HG02885 (cell line): Measurements from ENCODE around the gene DLL3.
A peak's percentile ranks its signal among the peaks of the same experiment; 100 is the strongest.

Source experiments
- ATAC-seq: cut with Tn5 transposase; IDR thresholded peaks from one replicate; pipeline ENCODE4 v1.9.1; 2021; ENCODE audit warnings: mild to moderate bottlenecking; ENCODE audit not compliant: unreplicated experiment, poor library complexity

The DLL3 gene

DNA sequence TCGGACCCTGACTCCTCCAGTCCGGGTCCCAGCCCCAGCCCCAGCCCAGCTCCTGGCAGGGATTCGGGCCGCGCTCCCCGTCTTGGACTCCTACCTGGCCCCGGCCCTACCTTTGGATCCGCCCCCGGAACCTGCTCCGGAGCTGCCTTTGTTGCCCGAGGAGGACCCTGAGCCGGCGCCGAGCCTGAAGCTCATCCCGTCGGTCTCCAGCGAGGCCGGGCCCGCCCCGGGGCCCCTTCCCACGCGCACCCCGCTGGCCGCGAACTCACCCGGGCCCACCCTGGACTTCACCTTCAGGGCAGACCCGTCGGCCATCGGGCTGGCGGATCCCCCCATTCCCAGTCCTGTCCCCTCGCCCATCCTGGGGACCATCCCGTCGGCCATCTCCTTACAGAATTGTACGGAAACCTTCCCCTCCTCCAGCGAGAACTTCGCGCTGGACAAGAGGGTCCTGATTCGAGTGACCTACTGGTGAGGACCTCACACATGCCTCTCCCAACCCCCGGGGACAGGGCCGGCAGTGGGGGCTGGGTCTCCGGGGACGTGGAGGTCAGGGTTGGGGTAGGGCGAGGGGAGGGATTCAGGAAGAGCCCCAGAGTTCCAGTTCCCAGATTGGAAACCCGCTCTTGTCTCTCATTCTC, 16.9 kb downstream of the DLL3 start:
- ATAC-seq = no peak

- no peak for ATAC-seq
These were observed 17.5 kb downstream of the DLL3 start for GRCh38 chr19:39516270-39516669.

- no peak for ATAC-seq
These were observed 18.7 kb downstream of the DLL3 start for GRCh38 chr19:39517432-39517831.

GRCh38 chr19:39518458-39518857, 19.7 kb downstream of the DLL3 start:
- ATAC-seq = no peak

DNA sequence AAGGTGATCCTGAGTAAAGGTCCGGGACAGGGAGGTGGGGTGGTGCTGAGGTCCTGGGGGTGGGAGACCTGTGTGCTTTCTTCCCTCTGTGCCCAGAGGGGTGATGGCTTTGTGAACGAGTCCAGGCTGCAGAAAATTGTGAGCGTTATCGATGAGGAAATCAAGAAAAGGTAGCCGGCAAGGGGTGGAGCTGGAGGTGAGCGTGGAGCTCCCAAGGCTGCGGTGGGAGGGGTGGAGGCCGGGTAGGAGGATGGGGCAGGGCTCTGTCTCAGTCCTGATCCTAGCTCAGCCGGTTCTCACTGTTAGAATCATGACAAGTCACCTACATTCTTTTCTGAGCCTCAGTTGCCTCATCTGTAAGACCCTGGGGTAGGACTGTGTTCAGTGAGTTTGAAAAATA, 20.2 kb downstream of the DLL3 start:
- ATAC-seq = no peak

GRCh38 chr19:39520541-39521484, 22.1 kb downstream of the DLL3 start:
- no peak for ATAC-seq

DNA sequence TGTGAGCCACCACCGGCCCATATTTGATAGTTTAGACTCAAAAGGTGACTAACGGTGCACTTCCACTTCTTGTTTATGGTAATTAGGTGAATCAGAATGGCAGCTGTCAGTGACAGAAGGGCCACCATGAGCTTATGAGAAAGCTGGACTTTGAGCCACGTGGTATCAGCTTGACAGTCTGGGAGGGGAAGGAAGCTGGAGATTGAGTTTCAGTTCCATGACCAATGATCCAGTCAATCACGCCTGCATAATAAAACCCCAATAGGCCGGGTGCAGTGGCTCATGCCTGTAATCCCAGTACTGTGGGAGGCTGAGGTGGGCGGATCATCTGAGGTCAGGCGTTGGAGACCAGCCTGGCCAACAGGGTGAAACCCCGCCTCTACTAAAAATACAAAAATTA, 25.7 kb downstream of the DLL3 start:
- no peak for ATAC-seq

DNA sequence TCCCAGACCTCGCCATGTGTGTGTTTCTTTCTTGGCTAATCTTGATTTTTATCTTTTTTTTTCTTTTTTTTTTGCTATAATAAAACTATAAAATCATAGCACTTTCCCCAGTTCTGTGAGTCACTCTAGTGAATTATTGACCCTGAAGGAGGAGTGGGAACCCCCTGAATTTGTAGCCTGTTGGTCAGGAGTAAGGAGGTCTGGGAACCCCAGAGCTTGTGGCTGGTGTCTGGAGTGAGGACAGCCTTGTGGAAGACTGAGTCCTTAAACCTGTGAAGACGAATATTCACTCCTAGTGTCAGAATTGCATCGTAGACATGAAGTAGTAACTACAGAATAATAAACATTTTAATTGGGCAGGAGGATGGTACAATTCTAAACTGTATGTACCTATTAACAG, 26.5 kb downstream of the DLL3 start:
- no peak for ATAC-seq

GRCh38 chr19:39531834-39532232, 33.1 kb downstream of the DLL3 start:
- ATAC-seq = no peak

GRCh38 chr19:39532233-39533002, 33.7 kb downstream of the DLL3 start, which contains the start of gene EID2B:
EID2B (minus strand) TSS chr19:39532852; CDS start chr19:39532802, 50 bp downstream.
- ATAC-seq = peak; percentile 93

- peak; percentile 3 for ATAC-seq
These were observed 34.3 kb downstream of the DLL3 start for GRCh38 chr19:39533003-39533512.

- no peak for ATAC-seq
These were observed 35.0 kb downstream of the DLL3 start for GRCh38 chr19:39533791-39534190.

DNA sequence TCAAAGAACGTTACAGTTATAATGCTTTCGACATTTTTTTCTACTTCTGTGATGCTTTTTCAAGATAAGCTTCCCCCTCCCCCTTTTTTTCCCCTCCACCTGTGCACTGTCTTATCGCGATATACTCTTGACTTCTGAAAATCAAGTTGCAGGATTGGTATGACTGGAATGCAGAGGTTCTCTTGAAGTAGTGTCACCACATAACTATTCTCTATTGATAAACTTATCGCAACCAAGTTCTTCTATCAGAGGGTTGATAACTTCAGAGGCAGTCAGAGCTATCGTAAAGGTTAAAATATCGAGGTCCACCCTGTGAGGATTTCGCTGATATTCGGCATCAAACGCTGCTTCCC, 40.4 kb downstream of the DLL3 start:
- ATAC-seq = no peak

DNA sequence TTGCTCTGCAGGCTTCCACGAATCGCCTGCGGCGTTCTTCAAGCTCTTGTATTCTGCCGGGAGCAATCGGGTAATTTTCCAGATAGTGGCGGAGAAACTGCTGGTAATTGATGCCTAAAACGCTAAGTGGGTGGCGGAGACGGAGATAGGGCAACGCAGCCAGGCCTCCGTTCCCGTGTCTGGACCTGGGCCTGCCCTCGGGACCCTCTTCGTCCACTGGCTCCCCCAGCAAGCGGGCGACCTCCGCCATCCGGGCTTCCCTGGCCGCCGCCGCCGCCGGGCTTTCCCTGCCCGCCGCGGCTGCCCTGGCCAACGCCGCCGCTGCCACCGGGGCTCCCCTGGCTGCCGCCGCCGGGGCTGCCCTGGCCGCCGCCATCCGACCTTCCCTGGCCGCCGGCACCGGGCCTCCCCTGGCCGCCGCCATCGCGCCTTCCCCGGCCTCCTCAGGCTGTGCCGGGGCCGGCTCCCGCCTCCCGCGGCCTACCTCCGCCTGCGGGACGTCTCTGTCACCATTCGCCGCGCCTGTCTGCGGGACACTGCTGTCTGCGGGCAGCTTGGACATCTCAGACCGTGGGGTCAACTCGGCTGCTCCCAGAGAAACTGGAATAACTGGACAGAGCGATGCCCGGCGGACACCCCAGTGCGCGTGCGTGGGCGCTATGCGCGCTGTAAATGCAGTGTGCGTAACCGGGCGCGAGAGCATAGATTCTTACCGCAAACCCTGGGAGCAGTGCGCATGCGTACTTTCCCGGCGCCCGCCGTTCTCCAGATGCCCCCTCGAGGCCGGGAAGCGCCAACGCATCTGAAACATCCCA, 41.0 kb downstream of the DLL3 start, which contains the start of gene EID2:
Gene EID2 (minus strand): TSS at position 644 of the 815 bp plus-strand sequence. CDS start 82 bp downstream, at position 562.
- ATAC-seq = peak; percentile 91

GRCh38 chr19:39540333-39540673, 41.6 kb downstream of the DLL3 start:
- ATAC-seq = no peak

DNA sequence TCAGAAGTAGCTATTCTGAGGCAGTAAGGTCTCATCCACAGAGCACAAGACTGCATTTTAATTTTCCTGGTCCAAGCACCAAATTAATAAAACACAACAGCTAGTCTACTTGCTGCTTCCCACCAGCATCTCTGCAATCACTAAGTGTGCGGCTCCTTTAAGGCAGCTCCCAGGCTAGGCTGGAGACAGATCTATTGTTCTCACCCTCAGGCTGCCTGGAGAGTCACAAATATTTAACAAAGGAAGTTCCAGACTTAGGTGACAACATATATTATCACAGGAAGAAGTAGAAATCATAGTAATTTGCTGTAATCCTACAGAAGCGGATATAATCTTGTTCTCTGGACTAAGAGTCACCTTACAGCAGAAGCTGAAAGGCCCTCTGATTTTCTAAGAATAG, 43.5 kb downstream of the DLL3 start:
- no peak for ATAC-seq

DNA sequence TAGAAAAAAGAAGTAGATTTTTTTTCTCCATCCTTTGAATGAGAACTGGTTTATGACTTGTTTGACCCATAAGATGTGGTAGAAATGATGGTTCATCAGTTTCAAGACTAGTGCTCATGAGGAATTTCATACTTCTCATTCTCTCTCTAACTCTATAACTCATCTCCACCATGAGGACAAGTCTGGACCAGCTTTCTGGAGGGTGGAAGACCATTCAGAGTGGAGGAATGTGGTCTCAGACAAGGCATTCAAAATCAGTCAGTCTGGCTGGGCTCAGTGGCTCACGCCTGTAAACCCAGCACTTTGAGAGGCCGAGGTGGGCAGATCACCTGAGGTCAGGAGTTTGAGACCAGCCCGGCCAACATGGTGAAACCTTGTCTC, 44.7 kb downstream of the DLL3 start:
- ATAC-seq = no peak

DNA sequence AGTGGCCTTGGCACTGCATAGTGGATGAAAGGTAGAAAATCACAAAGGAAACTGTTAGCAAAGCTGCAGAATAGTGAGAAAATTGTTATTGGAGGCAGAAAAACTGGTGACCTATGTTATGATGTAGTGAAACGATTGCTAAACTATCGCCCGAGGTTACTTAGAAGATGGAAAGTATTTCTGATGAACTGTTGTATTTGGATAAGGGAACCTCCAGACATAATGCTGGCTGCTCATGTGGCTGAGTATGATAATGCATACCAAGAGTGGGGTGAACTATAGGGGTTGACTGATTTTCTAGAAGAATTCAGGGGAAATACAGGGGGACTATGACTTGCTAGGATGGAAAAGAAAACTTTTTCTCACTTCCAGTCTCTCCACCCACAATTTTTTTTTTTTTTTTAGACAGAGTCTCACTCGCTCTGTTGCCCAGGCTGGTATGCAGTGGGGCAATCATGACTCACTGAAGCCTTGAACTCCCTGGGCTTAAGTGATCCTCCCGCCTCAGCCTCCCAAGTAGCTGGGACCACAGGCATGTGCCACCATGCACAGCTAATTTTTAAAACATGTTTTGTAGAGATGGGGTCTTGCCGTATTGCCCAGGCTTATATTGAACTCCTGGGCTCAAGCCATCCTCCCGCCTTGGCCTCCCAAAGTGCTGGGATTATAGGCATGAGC, 45.6 kb downstream of the DLL3 start:
- ATAC-seq = no peak

- no peak for ATAC-seq
These were observed 46.2 kb downstream of the DLL3 start for GRCh38 chr19:39544911-39545310.
